GM19351 (cell line): ENCODE data around the gene DCTN1.

Experiments used
- ATAC-seq: cut with Tn5 transposase; IDR thresholded peaks from one replicate; pipeline ENCODE4 v1.9.1; 2021; ENCODE audit warnings: mild to moderate bottlenecking, moderate library complexity; ENCODE audit not compliant: unreplicated experiment

The DCTN1 gene

DNA sequence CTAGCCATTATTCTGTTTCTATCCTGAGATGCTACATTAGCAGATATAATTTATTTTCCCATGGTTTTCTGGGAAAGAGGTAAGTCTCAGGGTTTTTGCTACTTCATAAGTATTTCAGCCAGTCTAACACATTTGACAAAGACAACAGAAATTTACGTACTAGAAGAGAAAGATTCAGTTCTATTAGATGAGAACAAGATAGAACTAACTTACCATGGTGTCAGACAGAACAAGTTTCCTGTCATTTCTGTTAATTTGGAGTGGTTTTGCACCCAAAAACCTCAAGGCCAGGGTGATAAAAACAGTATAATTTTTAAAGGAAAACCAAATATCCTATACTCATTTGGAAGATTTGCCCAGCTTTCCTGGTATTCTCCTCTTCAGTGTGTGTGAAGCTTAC is 52.5 kb downstream of the DCTN1 start:
- no peak for ATAC-seq

DNA sequence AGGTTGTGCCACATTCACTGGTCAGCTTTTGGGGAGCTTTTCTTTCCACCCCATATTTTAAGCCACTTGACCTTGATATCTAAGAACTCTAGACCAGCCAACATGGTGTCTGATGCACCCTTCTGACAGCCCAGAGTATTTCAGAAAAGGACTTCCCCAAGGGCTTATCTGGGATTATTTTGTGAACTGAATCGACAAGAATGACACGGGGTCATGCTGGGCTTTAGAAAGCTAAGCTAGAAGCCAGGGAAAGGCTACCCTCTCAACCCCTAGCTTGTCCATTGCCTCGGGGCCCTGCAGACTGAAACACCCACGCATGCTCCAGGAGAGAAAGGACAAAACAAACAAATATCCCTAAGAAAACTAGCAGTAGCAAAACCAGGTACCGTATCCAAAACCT is 52.9 kb downstream of the DCTN1 start:
- ATAC-seq = no peak

DNA sequence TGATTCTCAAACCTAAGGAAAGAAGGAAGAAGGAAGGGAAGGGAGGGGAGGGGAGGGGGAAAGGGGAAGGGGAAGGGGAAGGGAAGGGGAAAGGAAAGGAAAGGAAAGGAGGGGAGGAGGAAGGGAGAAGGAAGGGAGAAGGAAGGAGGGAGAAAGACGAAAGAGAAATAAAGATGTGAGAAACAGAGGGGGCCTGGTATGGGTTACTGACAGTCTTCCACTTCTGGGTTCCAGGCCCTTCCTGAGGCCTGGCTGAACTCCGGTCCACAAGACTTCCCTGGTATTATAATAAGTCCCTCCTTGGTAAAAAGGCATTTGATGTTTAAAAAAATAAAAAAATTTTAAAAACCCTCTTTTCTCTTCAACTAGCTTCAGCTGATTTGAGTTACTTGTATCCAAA is 54.3 kb downstream of the DCTN1 start:
- ATAC-seq = no peak

DNA sequence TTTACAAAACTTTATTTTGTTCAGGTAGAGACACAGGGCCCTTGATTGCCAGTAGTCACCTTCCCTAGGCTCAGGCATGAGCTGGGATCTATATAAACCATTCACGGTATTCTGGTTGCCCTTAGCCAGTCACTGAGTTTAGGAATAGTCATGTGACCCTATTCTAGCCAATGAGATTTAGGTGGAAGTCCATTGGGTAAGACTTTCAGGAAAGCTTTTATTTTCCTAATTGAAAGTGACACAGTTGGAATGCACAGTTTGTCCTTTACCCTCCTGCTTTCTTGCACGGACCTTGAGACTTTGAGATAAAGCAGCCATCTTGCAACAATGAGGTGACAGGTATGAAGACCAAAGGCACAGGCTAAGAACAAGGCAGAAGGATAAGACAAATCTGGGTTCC is 58.4 kb downstream of the DCTN1 start:
- no peak for ATAC-seq

DNA sequence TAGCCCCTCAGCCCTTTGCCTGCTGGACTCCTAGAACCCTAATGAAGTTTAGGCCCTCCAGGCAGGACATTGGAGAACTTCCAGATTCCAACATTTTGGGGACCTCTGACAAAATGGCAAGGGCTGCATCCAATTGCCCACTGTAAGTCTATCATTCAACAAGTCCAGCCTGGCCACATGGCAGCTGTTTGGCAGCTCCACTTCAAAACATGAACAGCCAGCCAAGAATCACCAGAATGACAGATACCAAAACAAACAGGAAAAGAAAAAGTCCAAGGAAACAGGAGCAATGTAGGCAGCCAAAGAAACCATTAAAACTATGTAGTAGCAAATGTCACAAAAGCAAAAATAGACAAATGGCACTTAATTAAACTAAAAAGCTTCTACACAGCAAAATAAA is 62.4 kb downstream of the DCTN1 start:
- no peak for ATAC-seq

DNA sequence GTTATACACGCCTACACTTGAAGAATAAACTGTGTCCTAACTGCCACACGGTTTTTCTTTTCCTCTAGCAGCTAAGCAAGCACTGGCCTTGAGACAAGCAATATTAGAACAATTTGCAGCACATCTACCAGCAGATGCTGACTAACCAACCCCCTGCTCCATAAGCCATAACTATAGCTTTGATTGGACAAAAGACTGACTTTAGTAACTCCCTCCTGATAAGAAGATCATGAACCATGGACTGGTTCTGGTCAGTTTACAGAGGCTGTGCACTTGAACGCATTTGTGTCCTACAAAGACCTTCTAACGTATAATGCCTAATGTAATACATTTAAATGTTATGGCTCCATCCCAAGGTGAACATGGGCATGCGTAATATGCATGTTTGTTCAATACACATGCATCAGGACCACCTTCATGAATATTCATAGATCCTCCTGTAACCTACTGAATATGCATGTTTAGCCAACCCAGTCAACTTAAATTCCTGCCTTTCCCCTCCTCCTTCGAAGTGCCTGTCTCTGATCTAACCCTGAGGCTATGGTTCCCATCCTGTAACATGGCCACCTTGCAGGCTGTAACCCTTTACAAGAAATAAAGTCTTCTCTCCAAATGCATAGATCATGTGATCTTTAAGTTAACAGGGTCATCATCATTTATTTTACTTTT is 63.4 kb downstream of the DCTN1 start:
- ATAC-seq = no peak

DNA sequence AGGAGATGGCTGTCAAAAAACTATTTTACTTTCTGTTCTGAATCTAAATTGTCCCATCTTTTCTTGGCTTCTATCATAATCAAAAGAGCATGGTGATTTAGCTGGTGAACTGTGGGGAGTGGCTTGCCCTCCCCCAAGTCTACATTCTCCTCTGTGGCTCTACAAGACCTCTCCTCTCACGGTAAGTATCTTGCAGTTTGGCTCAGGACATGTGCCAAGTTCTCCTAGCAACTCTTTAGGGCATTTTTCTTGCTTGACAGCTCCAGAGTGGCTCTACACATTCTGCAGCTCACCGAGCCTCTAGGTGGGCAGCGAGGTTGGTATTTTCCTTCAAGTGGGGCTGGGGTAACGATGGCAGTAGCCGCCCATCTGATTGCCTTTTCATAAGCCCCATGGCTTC is 66.0 kb downstream of the DCTN1 start:
- ATAC-seq = no peak

DNA sequence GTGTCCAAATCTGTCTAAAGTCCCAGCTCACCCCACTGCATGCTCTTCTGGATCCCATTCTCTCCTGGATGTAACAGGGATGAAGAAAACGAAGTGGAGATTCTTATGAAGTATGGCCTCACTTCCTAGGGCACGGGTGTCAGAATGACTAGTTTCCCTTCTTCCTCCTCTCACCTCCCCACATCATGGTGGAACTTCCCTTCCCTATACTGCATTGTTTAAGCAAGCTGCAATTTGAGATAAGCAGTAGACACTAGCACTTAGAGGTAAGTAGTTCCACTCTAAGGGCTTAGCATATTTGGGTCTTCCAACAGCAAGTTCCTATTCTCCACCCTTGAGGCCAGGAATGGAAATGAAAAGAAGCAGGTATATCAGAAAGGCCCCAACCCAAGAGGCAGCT is 66.6 kb downstream of the DCTN1 start:
- ATAC-seq = no peak

DNA sequence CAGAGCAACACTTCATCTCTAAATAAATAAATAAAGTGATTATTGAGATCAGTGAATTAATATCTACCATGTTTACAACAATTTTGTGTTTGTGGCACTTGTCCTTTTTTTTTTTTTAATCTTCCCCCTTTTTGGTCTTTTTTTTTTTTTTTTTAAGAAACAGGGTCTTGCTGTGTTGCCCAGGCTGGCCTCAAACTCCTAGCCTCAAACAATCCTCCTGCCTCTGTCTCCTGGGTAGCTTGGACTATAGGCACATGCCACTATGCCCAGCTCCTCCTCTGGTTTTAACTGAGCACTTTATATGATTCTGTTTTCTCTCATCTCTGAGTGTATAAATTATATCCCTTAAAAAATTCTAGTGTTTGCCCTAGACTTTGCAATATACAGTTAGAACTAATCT is 67.2 kb downstream of the DCTN1 start:
- ATAC-seq = no peak
